IMR-90 (cell line): ENCODE data around the gene AXDND1.

ENCODE experiments used
- BHLHE40 ChIP-seq: fragments of 150-350 bp; IDR thresholded peaks from 2 replicates; pipeline ENCODE4 v1.6.1; 2016; ENCODE audit warnings: mild to moderate bottlenecking, low read depth, low read length
- CEBPB ChIP-seq: IDR thresholded peaks from 2 replicates; pipeline ENCODE4 v1.6.1; 2012; ENCODE audit warnings: low read depth, low read length, improper control_type of control experiment
- MAFK ChIP-seq: IDR thresholded peaks from 2 replicates; pipeline ENCODE4 v1.6.1; 2012; ENCODE audit warnings: low read depth, low read length, improper control_type of control experiment
- MXI1 ChIP-seq: IDR thresholded peaks from 2 replicates; pipeline ENCODE4 v1.6.1; 2012; ENCODE audit warnings: low read depth, mild to moderate bottlenecking, low read length, moderate library complexity, borderline replicate concordance
- NFE2L2 ChIP-seq: fragments of 150-350 bp; IDR thresholded peaks from 2 replicates; pipeline ENCODE4 v1.6.1; 2016; ENCODE audit warnings: low read depth, mild to moderate bottlenecking, low read length
- POLR2A ChIP-seq: IDR thresholded peaks from 2 replicates; pipeline ENCODE4 v1.6.1; 2012; ENCODE audit warnings: mild to moderate bottlenecking, low read depth, low read length
- RCOR1 ChIP-seq: IDR thresholded peaks from 2 replicates; pipeline ENCODE4 v1.6.1; 2012; ENCODE audit warnings: mild to moderate bottlenecking, low read length, improper control_type of control experiment; ENCODE audit not compliant: insufficient replicate concordance
- SMC3 ChIP-seq: fragments of 150-350 bp; IDR thresholded peaks from 2 replicates; pipeline ENCODE4 v1.6.1; 2016; ENCODE audit warnings: low read depth, mild to moderate bottlenecking, antibody characterized with exemption, low read length, moderate library complexity
- TF ChIP-seq, protein P1 (sequence below): fragments of 150-350 bp; IDR thresholded peaks from 2 replicates; pipeline ENCODE4 v1.6.1; 2017; ENCODE audit warnings: mild to moderate bottlenecking, antibody characterized with exemption, low read length, low read depth
- TF ChIP-seq, protein P2 (sequence below): conservative IDR thresholded peaks from 2 replicates; pipeline ENCODE4 v1.5.1; 2012; ENCODE audit warnings: mild to moderate bottlenecking, low read depth, low read length, improper control_type of control experiment

- TF ChIP-seq POLR2A (no peak), MXI1 (no peak), SMC3 (no peak), CEBPB (no peak), NFE2L2 (no peak), RCOR1 (no peak), MAFK (no peak), BHLHE40 (no peak)
- TF ChIP-seq, protein P1, sequence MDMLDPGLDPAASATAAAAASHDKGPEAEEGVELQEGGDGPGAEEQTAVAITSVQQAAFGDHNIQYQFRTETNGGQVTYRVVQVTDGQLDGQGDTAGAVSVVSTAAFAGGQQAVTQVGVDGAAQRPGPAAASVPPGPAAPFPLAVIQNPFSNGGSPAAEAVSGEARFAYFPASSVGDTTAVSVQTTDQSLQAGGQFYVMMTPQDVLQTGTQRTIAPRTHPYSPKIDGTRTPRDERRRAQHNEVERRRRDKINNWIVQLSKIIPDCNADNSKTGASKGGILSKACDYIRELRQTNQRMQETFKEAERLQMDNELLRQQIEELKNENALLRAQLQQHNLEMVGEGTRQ, result no peak
- TF ChIP-seq, protein P2, sequence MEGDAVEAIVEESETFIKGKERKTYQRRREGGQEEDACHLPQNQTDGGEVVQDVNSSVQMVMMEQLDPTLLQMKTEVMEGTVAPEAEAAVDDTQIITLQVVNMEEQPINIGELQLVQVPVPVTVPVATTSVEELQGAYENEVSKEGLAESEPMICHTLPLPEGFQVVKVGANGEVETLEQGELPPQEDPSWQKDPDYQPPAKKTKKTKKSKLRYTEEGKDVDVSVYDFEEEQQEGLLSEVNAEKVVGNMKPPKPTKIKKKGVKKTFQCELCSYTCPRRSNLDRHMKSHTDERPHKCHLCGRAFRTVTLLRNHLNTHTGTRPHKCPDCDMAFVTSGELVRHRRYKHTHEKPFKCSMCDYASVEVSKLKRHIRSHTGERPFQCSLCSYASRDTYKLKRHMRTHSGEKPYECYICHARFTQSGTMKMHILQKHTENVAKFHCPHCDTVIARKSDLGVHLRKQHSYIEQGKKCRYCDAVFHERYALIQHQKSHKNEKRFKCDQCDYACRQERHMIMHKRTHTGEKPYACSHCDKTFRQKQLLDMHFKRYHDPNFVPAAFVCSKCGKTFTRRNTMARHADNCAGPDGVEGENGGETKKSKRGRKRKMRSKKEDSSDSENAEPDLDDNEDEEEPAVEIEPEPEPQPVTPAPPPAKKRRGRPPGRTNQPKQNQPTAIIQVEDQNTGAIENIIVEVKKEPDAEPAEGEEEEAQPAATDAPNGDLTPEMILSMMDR, result no peak
These were observed 71.4 kb downstream of the AXDND1 start for GRCh38 chr1:179437171-179437570.
